ENCODE results near the gene EGFL7.

DNA sequence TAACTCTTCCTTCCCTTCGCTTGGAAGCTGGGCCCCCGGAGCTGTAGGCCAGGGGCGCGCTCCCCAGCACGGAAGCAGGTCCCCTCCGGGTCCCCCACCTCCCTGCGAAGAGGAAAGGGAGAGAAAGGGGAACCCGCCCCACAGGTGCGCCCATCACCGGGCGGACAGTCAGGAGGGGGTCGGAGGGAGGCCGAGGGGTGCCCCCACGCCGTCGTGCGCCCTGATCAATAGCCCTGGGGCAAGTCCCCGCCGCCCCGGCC lies 23.7 kb downstream of the EGFL7 start:
- TF ChIP-seq, protein P1, sequence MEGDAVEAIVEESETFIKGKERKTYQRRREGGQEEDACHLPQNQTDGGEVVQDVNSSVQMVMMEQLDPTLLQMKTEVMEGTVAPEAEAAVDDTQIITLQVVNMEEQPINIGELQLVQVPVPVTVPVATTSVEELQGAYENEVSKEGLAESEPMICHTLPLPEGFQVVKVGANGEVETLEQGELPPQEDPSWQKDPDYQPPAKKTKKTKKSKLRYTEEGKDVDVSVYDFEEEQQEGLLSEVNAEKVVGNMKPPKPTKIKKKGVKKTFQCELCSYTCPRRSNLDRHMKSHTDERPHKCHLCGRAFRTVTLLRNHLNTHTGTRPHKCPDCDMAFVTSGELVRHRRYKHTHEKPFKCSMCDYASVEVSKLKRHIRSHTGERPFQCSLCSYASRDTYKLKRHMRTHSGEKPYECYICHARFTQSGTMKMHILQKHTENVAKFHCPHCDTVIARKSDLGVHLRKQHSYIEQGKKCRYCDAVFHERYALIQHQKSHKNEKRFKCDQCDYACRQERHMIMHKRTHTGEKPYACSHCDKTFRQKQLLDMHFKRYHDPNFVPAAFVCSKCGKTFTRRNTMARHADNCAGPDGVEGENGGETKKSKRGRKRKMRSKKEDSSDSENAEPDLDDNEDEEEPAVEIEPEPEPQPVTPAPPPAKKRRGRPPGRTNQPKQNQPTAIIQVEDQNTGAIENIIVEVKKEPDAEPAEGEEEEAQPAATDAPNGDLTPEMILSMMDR (IDR thresholded peaks at IDR 0.05), result no peak
- TF ChIP-seq POLR2A (IDR thresholded peaks at IDR 0.05), result no peak

All from uterus (tissue), 2 donors.